HEK293 (cell line): ENCODE measurements around the gene XPNPEP2.

Experiments
- CTCF ChIP-seq: fragments of 450-650 bp; formaldehyde crosslinking; IDR thresholded peaks from 2 replicates; pipeline ENCODE4 v1.5.1; 2016; ENCODE audit warnings: missing biosample characterization, missing genetic modification characterization
- PBX3 ChIP-seq: sonication (generic); formaldehyde crosslinking; IDR thresholded peaks from 2 replicates; pipeline ENCODE4 v1.8.1; 2022; ENCODE audit warnings: mild to moderate bottlenecking, moderate library complexity, missing genetic modification reagents
- SP2 ChIP-seq: fragments of 450-650 bp; formaldehyde crosslinking; IDR thresholded peaks from 2 replicates; pipeline ENCODE4 v1.5.1; 2016; ENCODE audit warnings: missing biosample characterization, missing genetic modification characterization
- YY1 ChIP-seq: fragments of 450-650 bp; formaldehyde crosslinking; IDR thresholded peaks from 2 replicates; pipeline ENCODE4 v1.5.1; 2018; ENCODE audit warnings: missing biosample characterization, missing genetic modification characterization
- ZBTB10 ChIP-seq: fragments of 450-650 bp; formaldehyde crosslinking; IDR thresholded peaks from 2 replicates; pipeline ENCODE4 v1.5.1; 2016; ENCODE audit warnings: missing biosample characterization, missing genetic modification characterization
- ZBTB21 ChIP-seq: fragments of 450-650 bp; formaldehyde crosslinking; IDR thresholded peaks from 2 replicates; pipeline ENCODE4 v1.5.1; 2017; ENCODE audit warnings: missing biosample characterization, missing genetic modification characterization
- ZNF10 ChIP-seq: fragments of 450-650 bp; formaldehyde crosslinking; IDR thresholded peaks from 2 replicates; pipeline ENCODE4 v1.5.1; 2017; ENCODE audit warnings: missing biosample characterization, missing genetic modification characterization
- ZNF175 ChIP-seq: fragments of 450-650 bp; formaldehyde crosslinking; IDR thresholded peaks from 2 replicates; pipeline ENCODE4 v1.5.1; 2016; ENCODE audit warnings: missing biosample characterization, missing genetic modification characterization
- ZNF274 ChIP-seq, 2 experiments: fragments of 200-500 bp in 1 of 2; fragments of 450-650 bp in 1 of 2; sonication (Bioruptor generic) in 1 of 2; formaldehyde crosslinking in 1 of 2; IDR thresholded peaks; 2 replicates each; pipeline versions ENCODE4 v1.5.1 to v1.6.1; 2014 to 2016; ENCODE audit warnings: borderline replicate concordance in 1 of 2, inconsistent platforms in 1 of 2, low read length in 1 of 2, missing biosample characterization in 1 of 2, missing genetic modification characterization in 1 of 2
- ZNF311 ChIP-seq: fragments of 450-650 bp; formaldehyde crosslinking; IDR thresholded peaks from 2 replicates; pipeline ENCODE4 v1.5.1; 2017; ENCODE audit warnings: missing biosample characterization, missing genetic modification characterization, borderline replicate concordance
- ZNF366 ChIP-seq: fragments of 450-650 bp; formaldehyde crosslinking; conservative IDR thresholded peaks from 2 replicates; pipeline ENCODE4 v1.5.1; 2016; ENCODE audit warnings: missing biosample characterization, missing genetic modification characterization

- TF ChIP-seq PBX3 (CRISPR knock-in tag) (no peak), YY1 (no peak), CTCF (no peak), ZBTB10 (tag by site-specific recombination) (no peak), ZNF311 (tag by site-specific recombination) (no peak), ZNF274 (IDR thresholded peaks at IDR 0.05; ENCODE audit: low read length) (no peak), ZNF274 (tag by site-specific recombination; IDR thresholded peaks at IDR 0.05; ENCODE audit: borderline replicate concordance) (no peak), ZNF175 (tag by site-specific recombination) (no peak), ZNF366 (tag by site-specific recombination) (no peak), ZBTB21 (tag by site-specific recombination) (no peak), SP2 (tag by site-specific recombination) (no peak), ZNF10 (tag by site-specific recombination) (no peak)
These were observed 20.1 kb upstream of the XPNPEP2 start for GRCh38 chrX:129718676-129719075.
